ENCODE measurements around the gene SLC6A7.

Gene SLC6A7

DNA sequence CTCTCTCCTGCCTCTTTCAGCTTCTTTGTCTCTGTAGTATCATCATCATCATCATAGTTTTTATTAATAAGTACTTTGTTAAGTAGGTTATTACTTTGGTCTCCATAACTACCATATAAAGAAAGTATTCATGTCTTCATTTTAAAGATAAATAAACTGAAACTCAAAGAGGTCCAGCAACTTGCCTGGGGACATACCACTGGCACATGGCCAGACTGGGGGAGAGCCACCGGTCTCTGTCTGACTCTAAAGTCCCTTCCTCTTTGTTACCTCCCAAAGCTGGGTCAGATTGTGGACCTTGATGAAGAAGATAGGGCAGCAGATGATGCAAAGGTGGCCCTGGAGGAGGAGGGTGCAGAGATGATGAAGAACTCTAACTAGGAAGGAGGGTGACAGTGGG is 14.8 kb upstream of the SLC6A7 start:
- no peak for DNase-seq (ENCODE audit: low spot score)

DNA sequence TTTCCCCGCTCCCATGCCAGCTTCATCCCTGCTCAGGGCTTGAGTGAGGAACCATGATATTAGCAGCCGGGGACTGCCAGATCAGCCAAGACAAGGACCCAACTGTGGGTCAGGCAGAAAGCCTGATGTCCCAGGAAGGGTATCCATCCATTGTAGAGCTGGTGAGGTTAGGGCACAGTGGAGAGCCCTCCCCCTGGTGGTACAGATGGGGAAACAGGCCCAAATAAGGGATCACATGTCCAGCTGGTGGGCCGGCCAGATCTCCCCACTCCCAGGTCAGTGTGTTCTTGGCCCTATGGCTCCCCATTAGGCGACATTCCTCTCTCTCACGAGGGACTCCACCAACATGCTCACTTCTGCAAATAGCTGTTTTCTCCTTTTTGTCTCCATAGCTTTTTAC is 14.3 kb upstream of the SLC6A7 start:
- DNase-seq (ENCODE audit: low spot score), result peak; percentile 65

GRCh38 chr5:150176745-150177477 is 13.0 kb upstream of the SLC6A7 start:
- peak; percentile 58 for DNase-seq (ENCODE audit: low spot score)

DNA sequence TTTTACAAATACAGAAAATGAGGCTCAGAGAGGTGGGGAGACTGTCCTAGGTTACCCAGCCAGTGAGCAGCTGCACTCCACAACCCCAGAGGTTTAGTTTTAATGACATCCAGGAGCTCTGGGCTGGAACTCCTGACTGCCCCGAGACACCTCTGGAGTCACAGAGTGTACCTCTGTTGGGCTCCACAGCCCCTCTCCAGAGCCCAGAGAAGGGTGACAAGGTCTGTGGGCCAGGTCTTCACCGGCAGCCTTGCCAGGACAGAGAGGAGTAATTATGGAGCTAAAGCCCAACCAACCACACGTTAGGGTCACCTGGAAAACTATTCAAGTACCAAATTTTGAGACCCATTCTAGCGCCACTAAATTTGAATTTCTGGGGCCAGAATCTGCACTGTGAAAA is 12.1 kb upstream of the SLC6A7 start:
- no peak for DNase-seq (ENCODE audit: low spot score)

GRCh38 chr5:150178262-150178661 is 11.6 kb upstream of the SLC6A7 start:
- DNase-seq (ENCODE audit: low spot score), result no peak

- DNase-seq (ENCODE audit: low spot score), result no peak
Measured at GRCh38 chr5:150179019-150179620, 10.7 kb upstream of the SLC6A7 start.

- peak; percentile 46 for DNase-seq (ENCODE audit: low spot score)
Measured at GRCh38 chr5:150180241-150181026, 9.4 kb upstream of the SLC6A7 start.

DNA sequence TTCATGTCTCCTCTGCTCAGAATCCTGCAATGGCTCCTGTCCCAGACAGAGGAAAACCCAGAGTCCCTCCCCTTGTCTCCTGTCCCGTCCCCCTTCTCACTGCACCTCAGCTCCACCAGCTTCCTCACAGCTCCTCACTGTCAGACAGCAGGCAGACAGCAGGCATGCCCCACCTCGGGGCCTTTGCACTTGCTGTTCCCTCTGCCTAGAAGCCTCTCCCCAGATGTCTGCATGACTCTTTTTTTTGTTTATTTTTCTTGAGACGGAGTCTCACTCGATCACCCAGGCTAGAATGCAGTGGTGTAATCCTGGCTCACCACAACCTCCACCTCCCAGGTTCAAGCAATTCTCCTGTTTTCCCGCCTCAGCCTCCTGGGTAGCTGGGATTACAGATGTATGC is 8.8 kb upstream of the SLC6A7 start:
- DNase-seq (ENCODE audit: low spot score), result peak; percentile 60

- no peak for DNase-seq (ENCODE audit: low spot score)
Measured at GRCh38 chr5:150181766-150182545, 7.9 kb upstream of the SLC6A7 start.

- no peak for DNase-seq (ENCODE audit: low spot score)
Measured at GRCh38 chr5:150182774-150183173, 7.1 kb upstream of the SLC6A7 start.

DNA sequence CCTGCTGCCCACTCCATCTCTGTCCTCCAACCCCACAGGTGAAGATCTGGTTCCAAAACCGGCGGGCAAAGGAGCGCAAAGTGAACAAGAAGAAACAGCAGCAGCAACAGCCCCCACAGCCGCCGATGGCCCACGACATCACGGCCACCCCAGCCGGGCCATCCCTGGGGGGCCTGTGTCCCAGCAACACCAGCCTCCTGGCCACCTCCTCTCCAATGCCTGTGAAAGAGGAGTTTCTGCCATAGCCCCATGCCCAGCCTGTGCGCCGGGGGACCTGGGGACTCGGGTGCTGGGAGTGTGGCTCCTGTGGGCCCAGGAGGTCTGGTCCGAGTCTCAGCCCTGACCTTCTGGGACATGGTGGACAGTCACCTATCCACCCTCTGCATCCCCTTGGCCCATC is 6.4 kb upstream of the SLC6A7 start:
- no peak for DNase-seq (ENCODE audit: low spot score)

DNA sequence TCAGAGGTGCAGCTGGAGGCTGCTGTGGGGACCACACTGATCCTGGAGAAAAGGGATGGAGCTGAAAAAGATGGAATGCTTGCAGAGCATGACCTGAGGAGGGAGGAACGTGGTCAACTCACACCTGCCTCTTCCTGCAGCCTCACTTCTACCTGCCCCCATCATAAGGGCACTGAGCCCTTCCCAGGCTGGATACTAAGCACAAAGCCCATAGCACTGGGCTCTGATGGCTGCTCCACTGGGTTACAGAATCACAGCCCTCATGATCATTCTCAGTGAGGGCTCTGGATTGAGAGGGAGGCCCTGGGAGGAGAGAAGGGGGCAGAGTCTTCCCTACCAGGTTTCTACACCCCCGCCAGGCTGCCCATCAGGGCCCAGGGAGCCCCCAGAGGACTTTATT is 5.9 kb upstream of the SLC6A7 start:
- DNase-seq (ENCODE audit: low spot score), result no peak

DNA sequence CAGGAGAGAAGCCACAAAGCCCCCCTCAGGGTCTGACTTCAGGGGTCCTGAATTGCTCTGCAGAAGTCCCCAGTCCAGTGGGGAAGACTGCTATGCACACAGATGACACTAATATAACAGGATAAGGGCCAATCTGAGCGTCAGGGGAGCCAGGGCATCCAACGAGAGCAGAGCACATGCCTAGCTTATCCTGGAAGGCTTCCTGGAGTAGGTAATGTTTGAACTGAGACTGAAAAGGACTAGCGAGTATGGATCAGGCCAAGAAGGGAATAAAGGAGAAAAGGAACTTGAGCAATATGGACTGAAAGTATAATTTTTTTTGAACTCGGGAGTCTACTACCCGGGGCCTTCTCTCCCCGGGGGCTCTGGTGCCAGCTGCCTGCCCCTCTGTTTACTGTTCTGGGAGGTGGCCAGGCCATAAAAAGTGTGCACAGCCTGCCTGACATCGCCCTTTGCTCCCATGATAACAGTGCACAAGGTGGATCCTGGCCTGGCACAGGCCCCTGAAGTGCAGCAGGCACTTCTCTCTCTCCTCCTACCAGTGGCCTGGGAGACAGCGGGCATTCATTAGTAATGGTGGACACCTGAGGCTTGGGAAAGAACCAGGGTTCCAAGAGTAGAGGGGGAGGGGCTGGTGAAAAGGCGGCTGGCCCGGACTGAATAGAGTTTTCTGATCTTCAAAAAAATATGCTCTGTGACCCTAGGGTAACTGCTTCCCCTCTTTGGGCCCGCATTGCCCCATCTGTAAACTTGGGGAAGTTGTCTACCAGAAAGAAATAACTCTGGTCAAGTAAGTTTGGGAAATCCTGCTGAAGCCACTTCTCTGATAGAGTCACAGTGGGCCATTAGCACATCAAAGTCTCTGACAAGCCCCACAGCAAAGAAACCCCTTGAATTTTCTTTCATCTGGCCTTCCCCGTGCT is 4.6 kb upstream of the SLC6A7 start:
- no peak for DNase-seq (ENCODE audit: low spot score)

DNA sequence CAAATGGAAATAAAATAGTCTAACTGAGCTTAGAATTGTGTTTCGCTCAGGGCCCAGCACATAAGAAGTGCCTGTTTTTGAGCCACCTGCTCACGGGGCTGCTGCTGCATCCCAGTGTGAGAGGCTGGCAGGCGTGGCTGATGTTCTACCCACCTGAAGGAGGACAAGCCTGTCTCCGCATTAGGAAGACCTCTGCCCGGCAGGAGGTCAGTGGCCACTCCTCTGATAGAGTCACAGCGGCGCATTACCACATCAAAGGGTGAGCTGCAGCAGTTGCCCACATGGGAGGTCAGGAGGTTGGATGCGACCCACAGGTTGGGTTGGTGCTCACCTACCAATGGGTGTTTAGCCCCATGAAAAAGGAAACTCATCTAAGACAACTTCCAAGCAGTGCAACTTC is 3.7 kb upstream of the SLC6A7 start:
- no peak for DNase-seq (ENCODE audit: low spot score)

- no peak for DNase-seq (ENCODE audit: low spot score)
Measured at GRCh38 chr5:150186897-150187296, 3.0 kb upstream of the SLC6A7 start.

- no peak for DNase-seq (ENCODE audit: low spot score)
Measured at GRCh38 chr5:150188146-150188842, 1.6 kb upstream of the SLC6A7 start.

- no peak for DNase-seq (ENCODE audit: low spot score)
Measured at GRCh38 chr5:150189326-150189725, 536 bp upstream of the SLC6A7 start.

- no peak for DNase-seq (ENCODE audit: low spot score)
Measured at GRCh38 chr5:150190503-150190979, 679 bp downstream of the SLC6A7 start.

GRCh38 chr5:150190987-150191386 is 1.1 kb downstream of the SLC6A7 start:
- no peak for DNase-seq (ENCODE audit: low spot score)

DNA sequence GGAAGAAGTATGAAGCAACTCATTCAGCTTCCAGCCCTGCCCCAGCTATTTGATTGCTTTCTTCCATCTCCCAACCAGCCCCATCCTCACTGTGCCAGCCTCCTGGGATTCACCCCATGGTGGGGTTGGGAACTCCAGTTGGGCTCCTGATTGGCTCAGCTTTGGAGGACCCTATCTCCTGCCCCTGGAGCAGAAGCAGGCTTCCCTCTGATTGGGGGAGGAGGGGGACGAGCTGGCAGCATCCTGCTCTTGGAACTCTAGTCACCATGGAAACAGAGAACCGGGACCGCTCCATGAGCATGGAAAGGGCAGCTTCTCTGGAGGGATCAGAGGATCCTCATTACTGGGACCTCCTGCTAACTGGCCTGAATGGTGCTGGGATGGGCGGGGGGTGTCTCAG is 2.6 kb downstream of the SLC6A7 start:
- no peak for DNase-seq (ENCODE audit: low spot score)
